ENCODE results near the gene NCKAP5. TPM values are rescaled to one million over a fixed set of nuclear protein-coding genes. Genes with fewer than 3 reads are reported as not detected.

NCKAP5 gene
- total RNA-seq, 2 experiments from 2014 or later, result not detected

DNA sequence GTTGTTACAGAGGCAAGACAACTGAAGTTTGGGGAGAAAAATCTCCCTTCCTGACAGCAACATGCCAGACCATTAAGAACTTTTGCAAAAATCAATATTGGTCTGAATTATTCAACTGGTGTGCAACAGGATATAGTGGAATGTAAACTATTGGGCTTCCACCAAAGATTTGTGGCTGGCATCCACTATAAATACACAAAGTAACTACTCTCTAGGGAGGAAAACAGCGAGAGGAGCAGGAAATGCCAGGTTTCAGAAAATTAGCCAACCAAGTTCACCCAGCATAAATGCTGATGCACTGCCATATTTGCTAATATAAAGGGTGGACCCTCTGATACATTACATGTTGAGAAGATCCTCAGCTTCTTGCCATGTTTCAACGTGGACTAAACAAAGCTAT, 630.6 kb downstream of the NCKAP5 start:
- POLR2A ChIA-PET, result no interaction called here
- Mint-ChIP-seq H3K4me1 (ENCODE audit: low read depth) (no peaks in the 10 kb centered on the region), H3K4me3 (no peak overlapping the region), H3K27ac (no peak overlapping the region), H3K36me3 (ENCODE audit: low read depth) (no peaks in the 10 kb centered on the region), H3K27me3 (no peaks in the 10 kb centered on the region), H3K9me3 (peaks cover under 1% of the 10 kb centered on the region)
- DNase-seq (no peak), ATAC-seq (no peak)
- intact Hi-C loops (cut with micrococcal nuclease), result no loop called here
- CTCF ChIA-PET, result no interaction called here
- TF ChIP-seq, protein P1, sequence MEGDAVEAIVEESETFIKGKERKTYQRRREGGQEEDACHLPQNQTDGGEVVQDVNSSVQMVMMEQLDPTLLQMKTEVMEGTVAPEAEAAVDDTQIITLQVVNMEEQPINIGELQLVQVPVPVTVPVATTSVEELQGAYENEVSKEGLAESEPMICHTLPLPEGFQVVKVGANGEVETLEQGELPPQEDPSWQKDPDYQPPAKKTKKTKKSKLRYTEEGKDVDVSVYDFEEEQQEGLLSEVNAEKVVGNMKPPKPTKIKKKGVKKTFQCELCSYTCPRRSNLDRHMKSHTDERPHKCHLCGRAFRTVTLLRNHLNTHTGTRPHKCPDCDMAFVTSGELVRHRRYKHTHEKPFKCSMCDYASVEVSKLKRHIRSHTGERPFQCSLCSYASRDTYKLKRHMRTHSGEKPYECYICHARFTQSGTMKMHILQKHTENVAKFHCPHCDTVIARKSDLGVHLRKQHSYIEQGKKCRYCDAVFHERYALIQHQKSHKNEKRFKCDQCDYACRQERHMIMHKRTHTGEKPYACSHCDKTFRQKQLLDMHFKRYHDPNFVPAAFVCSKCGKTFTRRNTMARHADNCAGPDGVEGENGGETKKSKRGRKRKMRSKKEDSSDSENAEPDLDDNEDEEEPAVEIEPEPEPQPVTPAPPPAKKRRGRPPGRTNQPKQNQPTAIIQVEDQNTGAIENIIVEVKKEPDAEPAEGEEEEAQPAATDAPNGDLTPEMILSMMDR (IDR thresholded peaks at IDR 0.05), result no peak

DNA sequence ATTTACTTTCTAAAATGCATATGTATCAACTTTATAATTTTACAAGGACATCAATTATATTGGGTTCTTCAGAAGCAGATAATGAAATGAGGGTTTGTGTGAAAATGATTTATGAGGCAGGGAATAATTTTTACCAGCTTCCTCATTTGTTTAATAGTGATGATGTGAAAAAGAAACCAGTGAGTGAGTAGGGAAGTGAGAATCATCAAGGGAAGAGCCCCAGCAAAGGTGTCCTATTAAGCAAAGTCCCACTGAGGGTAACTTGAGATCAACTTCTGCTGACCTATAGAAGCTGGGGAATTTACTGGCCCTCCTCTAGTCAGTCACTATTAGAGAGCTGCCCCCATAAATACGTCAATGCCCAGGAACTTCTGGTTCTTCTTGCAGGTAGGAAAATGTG, 631.5 kb downstream of the NCKAP5 start:
- ATAC-seq (no peak), DNase-seq (no peak)
- intact Hi-C loops (cut with micrococcal nuclease), result no loop called here
- no peaks in the 10 kb centered on the region for H3K36me3 Mint-ChIP-seq (ENCODE audit: low read depth)
- CTCF ChIA-PET, result no interaction called here
- H3K9me3 Mint-ChIP-seq, result peaks cover 2% of the 10 kb centered on the region
- TF ChIP-seq, protein P1 (IDR thresholded peaks at IDR 0.05), result no peak
- H3K4me1 Mint-ChIP-seq (ENCODE audit: low read depth), result no peaks in the 10 kb centered on the region
- no peak overlapping the region for H3K27ac Mint-ChIP-seq
- no peak overlapping the region for H3K4me3 Mint-ChIP-seq
- no peaks in the 10 kb centered on the region for H3K27me3 Mint-ChIP-seq
- POLR2A ChIA-PET, result no interaction called here

DNA sequence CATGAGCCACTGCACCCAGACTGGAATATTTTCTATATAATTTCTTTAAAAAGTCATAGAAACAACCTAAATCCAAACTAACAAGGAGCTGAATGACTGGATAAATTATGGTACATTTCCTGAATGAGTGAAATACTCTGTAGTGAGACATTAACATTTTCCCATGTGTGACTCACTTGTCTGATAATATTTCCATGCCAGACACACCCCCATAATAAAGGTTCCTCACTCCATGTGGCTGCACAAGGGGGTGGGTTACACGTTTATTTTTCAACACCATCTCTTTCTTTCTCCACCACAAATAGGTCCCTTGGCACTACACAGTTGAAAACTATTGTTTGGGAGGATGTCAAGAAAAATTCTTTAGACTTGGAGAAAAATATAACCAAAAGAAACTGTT, 632.0 kb downstream of the NCKAP5 start:
- intact Hi-C loops (cut with micrococcal nuclease), result no loop called here
- H3K27ac Mint-ChIP-seq, result no peak overlapping the region
- CTCF ChIA-PET, result no interaction called here

DNA sequence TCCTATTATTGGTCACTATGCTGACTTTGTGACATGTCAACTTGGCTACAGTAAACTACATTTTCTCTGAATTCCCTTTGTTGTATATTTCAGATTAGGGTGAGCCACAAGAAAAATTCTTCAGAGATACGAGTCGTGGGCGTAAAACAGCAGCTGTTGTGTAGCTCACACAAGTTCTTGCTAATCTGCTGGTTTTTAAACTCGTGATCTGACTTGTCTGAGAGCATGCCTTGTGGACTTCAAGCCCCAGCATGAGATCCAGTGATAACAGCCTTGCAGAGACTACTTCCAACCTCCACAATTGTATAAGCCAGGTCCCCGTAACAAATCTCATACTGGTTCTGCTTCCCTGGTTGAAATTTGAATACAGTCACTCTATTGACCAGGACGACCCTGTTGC, 638.5 kb downstream of the NCKAP5 start:
- ChIA-PET CTCF (no interaction called here), POLR2A (no interaction called here)
- H3K4me1 Mint-ChIP-seq (ENCODE audit: low read depth), result no peaks in the 10 kb centered on the region
- intact Hi-C loops (cut with micrococcal nuclease), result no loop called here
- peaks cover 5% of the 10 kb centered on the region for H3K9me3 Mint-ChIP-seq
- H3K4me3 Mint-ChIP-seq, result no peak overlapping the region
- no peak for ATAC-seq
- H3K27me3 Mint-ChIP-seq, result no peaks in the 10 kb centered on the region
- TF ChIP-seq, protein P1 (IDR thresholded peaks at IDR 0.05), result no peak
- DNase-seq, result no peak
- H3K27ac Mint-ChIP-seq, result no peak overlapping the region
- no peaks in the 10 kb centered on the region for H3K36me3 Mint-ChIP-seq (ENCODE audit: low read depth)

More for the DNA sequence above, 632.0 kb downstream of the NCKAP5 start:
- H3K4me3 Mint-ChIP-seq, result no peak overlapping the region
- TF ChIP-seq, protein P1 (IDR thresholded peaks at IDR 0.05), result no peak
- POLR2A ChIA-PET, result no interaction called here
- H3K36me3 Mint-ChIP-seq (ENCODE audit: low read depth), result no peaks in the 10 kb centered on the region
- no peaks in the 10 kb centered on the region for H3K4me1 Mint-ChIP-seq (ENCODE audit: low read depth)
- ATAC-seq, result no peak
- no peak for DNase-seq
- H3K27me3 Mint-ChIP-seq, result no peaks in the 10 kb centered on the region
- H3K9me3 Mint-ChIP-seq, result peaks cover 2% of the 10 kb centered on the region

DNA sequence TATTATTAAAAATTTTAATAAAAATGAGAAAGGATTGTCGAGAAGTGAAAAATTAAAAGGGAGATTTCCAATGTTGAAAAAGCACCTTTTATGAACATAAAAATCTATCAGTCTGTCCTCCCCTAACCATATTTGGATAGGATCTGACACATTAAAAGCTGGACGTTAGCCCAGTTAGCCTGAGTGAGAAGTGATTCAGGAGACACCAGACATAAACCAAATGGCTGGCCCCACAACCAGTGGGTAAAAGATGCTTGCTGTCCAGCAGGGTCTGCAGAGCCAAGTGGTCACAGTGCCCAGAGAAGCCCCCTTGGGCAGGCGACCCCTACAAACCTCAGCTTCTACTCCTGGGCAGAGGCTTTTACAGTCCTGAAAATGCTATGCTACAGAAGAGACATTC, 644.5 kb downstream of the NCKAP5 start:
- POLR2A ChIA-PET, result no interaction called here
- intact Hi-C loops (cut with micrococcal nuclease), result no loop called here
- ATAC-seq (no peak), DNase-seq (no peak)
- peaks cover 3% of the 10 kb centered on the region for H3K9me3 Mint-ChIP-seq
- H3K36me3 Mint-ChIP-seq (ENCODE audit: low read depth), result no peaks in the 10 kb centered on the region
- no peaks in the 10 kb centered on the region for H3K4me1 Mint-ChIP-seq (ENCODE audit: low read depth)
- H3K27ac Mint-ChIP-seq, result no peak overlapping the region
- no peaks in the 10 kb centered on the region for H3K27me3 Mint-ChIP-seq
- no peak overlapping the region for H3K4me3 Mint-ChIP-seq
- CTCF ChIA-PET, result no interaction called here
- TF ChIP-seq, protein P1 (IDR thresholded peaks at IDR 0.05), result no peak
